Ovary (tissue), 9 donors: ENCODE results near the gene MCM5. TPM values are rescaled to one million over a fixed set of nuclear protein-coding genes. Genes with fewer than 3 reads are reported as not detected.
"Not testable (repeated sequence)": the region's sequence is repeated elsewhere in the genome, so short reads cannot be mapped to it uniquely, and the experiment has no call there.

ENCODE experiments used
- DNase-seq, 5 donors: peaks; one replicate each; pipeline ENCODE4 v3.0.0-alpha.2; 2019 to 2020
- H3K27ac ChIP-seq, 2 donors: fragments of 200-600 bp; one replicate each; pipeline versions ENCODE4 v1.5.1 to v1.8.0; 2019 to 2022
- H3K27me3 ChIP-seq: fragments of 200-600 bp; one replicate; pipeline ENCODE4 v1.8.0; 2022
- H3K36me3 ChIP-seq: fragments of 200-600 bp; sonication (generic); one replicate; pipeline ENCODE4 v1.5.1; 2019
- H3K4me1 ChIP-seq: one replicate; pipeline ENCODE4 v1.8.1; 2013; ENCODE audit warnings: mild to moderate bottlenecking, moderate library complexity; ENCODE audit not compliant: insufficient read depth
- H3K4me3 ChIP-seq: fragments of 200-600 bp; sonication (generic); one replicate; pipeline ENCODE4 v1.5.1; 2017
- H3K9me3 ChIP-seq, 2 donors: fragments of 200-600 bp in 1 of 2; sonication (generic) in 1 of 2; one replicate each; pipeline versions ENCODE4 v1.5.1 to v1.8.1; 2013 to 2019; ENCODE audit warnings: mild to moderate bottlenecking in 1 of 2, moderate library complexity in 1 of 2
- EP300 ChIP-seq: sonication (generic); formaldehyde crosslinking; IDR thresholded peaks from one replicate; pipeline ENCODE4 v1.6.1; 2017; ENCODE audit warnings: antibody characterized with exemption
- POLR2A ChIP-seq: fragments of 450-650 bp; IDR thresholded peaks from one replicate; pipeline ENCODE4 v1.6.1; 2017; ENCODE audit warnings: antibody characterized with exemption, mild to moderate bottlenecking, moderate library complexity
- WGBS, 3 donors: extraction: QIAGEN DNeasy Blood & Tissue Kit in 1 of 3; methylation state at CpG; one replicate each; pipeline versions ENCODE4 v1.1.5 to v1.1.7; 2013 to 2017; 5-methylcytosine and 5-hydroxymethylcytosine counted together
- intact Hi-C, 4 donors: fragments of 100-400 bp; cut with DNase I; formaldehyde crosslinking; loops; one replicate each; pipeline versions ENCODE4 v1.11.0 to v1.15.1; 2022 to 2023
- polyA plus RNA-seq, 2 donors: library from polyadenylated mRNA; stranded (reverse); fragments of 200-250 nt in 1 of 2; fragments of 350-450 nt in 1 of 2; fragmentation: Illumina TruSeq in 1 of 2; extraction: RNeasy Lipid Tissue Mini Kit (QIAGEN cat#74804) in 1 of 2; gene quantifications; one replicate each; pipeline ENCODE4 v1.2.3, GENCODE V29; 2013 to 2014
- total RNA-seq, 7 donors: library from RNA; depleted of rRNA in 2 of 7; stranded (reverse); fragments of >200 nt in 2 of 7; fragmentation: NEBNext Ultra II Directional in 3 of 7; extraction: Animal tissue kit (Norgen Biotek cat#: 25700) in 3 of 7; gene quantifications; one replicate each; pipeline versions ENCODE4 v1.1.0 to v1.2.4, GENCODE V29; 2016 to 2023
- TF ChIP-seq, protein P1 (sequence below), 3 donors: fragments of 450-650 bp in 2 of 3; fragments of 200-600 bp in 1 of 3; IDR thresholded peaks; one replicate each; pipeline versions ENCODE4 v1.5.1 to v1.8.0; 2016 to 2022; ENCODE audit warnings: antibody characterized with exemption in 3 of 3, mild to moderate bottlenecking in 1 of 3
- donor health status: DM: no; HTN: no; CAD: no; lungs with moderate emphysema.
- donor health status: DM: no; HTN: no; CAD: no.
- donor health status: Bipolar disorder and iron deficiency.
- donor health status: DM: yes; HTN: yes; CAD: no.
- donor health status: DM: no; HTN: no; CAD: no.
- donor health status: DM: yes; HTN: yes; CAD: no.

Gene MCM5
- total and polyA plus RNA-seq, 9 donors = 6.6 to 42.5 (median 39.1) TPM

DNA sequence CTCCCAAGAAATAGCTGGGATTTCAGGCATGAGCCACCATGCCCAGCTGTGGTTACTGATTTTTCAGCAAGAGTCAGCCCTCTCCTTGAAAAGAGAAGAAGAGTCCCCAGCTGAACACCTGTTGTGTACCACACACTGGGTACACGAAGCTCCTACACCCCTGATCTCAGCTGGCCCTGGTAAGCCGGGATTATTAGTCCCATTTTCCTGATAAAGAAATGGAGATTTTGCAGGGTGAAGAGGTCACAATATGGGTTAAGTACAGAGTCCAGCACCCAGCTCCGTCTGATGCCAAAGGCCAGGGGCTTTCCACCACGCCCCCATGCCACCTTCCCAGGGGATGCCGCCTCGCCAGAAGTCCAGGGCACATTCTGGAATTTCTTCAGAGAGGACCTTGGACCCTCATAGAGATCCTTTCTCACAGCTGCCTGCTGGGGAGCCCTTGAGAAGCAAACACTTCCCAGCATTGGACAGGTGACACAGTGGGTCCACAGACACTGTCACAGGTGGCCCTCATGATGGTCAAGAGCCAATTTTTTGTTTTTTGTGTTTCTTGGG is 38.9 kb upstream of the MCM5 start:
- no peak for DNase-seq
- H3K27ac ChIP-seq = no peak overlapping the region
- no peaks in the 10 kb centered on the region for H3K9me3 ChIP-seq
- no peaks in the 10 kb centered on the region for H3K36me3 ChIP-seq
- intact Hi-C loops = no loop called here
- no peak for TF ChIP-seq POLR2A
- TF ChIP-seq EP300 = no peak
- TF ChIP-seq, protein P1, sequence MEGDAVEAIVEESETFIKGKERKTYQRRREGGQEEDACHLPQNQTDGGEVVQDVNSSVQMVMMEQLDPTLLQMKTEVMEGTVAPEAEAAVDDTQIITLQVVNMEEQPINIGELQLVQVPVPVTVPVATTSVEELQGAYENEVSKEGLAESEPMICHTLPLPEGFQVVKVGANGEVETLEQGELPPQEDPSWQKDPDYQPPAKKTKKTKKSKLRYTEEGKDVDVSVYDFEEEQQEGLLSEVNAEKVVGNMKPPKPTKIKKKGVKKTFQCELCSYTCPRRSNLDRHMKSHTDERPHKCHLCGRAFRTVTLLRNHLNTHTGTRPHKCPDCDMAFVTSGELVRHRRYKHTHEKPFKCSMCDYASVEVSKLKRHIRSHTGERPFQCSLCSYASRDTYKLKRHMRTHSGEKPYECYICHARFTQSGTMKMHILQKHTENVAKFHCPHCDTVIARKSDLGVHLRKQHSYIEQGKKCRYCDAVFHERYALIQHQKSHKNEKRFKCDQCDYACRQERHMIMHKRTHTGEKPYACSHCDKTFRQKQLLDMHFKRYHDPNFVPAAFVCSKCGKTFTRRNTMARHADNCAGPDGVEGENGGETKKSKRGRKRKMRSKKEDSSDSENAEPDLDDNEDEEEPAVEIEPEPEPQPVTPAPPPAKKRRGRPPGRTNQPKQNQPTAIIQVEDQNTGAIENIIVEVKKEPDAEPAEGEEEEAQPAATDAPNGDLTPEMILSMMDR (IDR thresholded peaks at IDR 0.05) = no peak
- no peaks in the 10 kb centered on the region for H3K27me3 ChIP-seq
- no peak overlapping the region for H3K4me3 ChIP-seq
- WGBS, 3 donors = 57 to 76% (median 66%) methylated on average over 6 of the region's 6 CpGs
- H3K4me1 ChIP-seq = no peaks in the 10 kb centered on the region

GRCh38 chr22:35363566-35364086 is 36.3 kb upstream of the MCM5 start:
- no peak for DNase-seq
- 86 to 91% (median 91%) methylated on average over 11 of the region's 11 CpGs for WGBS, 3 donors
- H3K27ac ChIP-seq = no peak overlapping the region
- no peak overlapping the region for H3K4me3 ChIP-seq
- no peaks in the 10 kb centered on the region for H3K36me3 ChIP-seq
- intact Hi-C loops = no loop called here
- no peak for TF ChIP-seq POLR2A
- TF ChIP-seq, protein P1 (IDR thresholded peaks at IDR 0.05) = no peak
- TF ChIP-seq EP300 = no peak
- H3K27me3 ChIP-seq = no peaks in the 10 kb centered on the region
- H3K4me1 ChIP-seq = peaks cover 2% of the 10 kb centered on the region
- no peaks in the 10 kb centered on the region for H3K9me3 ChIP-seq

DNA sequence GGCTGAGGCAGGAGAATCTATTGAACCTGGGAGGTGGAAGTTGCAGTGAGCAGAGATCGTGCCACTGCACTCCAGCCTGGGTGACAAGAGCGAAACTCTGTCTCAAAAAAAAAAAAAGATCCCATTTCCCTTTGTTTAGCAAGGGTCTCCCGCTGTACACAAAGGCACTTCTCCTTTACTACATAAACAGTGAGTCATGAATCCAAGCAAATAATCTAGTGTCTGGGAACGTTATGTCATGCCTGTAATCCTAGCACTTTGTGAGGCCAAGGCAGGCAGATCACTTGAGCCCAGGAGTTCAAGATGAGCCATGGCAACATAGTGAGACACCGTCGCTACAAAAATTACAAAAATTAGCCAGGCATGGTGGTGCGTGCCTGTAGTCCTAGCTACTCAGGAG is 35.7 kb upstream of the MCM5 start:
- intact Hi-C loops, H3K27ac ChIP-seq, H3K9me3 ChIP-seq, DNase-seq, H3K4me1 ChIP-seq, H3K4me3 ChIP-seq, H3K27me3 ChIP-seq, H3K36me3 ChIP-seq: not testable (repeated sequence)
- 62 to 68% (median 67%) methylated on average over 7 of the region's 7 CpGs for WGBS, 3 donors

DNA sequence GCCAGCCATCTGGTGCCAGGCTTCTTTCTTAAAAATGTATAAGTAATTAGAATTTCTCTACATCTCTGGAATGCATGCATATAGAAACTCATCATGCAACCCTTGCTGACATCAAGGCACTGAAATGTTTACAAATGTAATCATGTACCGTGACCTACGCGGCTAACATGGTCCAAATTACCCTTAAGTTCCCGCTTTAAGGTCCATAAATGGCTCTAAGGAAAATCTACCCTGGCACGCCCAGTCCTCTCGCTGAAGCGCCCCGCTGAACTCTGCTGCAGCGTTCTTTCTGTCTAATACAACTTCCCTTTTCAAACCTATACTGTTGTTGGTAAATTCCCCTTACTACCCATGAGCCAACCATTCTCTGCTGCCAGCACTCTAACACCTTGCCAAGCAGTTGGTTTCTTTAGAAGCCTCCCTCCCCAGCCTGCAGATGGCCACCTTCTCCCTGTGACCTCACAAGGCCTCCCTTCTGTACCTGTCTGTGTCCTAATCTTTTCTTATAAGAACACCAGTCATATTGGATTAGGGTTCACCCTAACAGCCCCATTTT is 32.5 kb upstream of the MCM5 start:
- Histone ChIP-seq H3K4me3 (no peak overlapping the region), H3K9me3 (no peaks in the 10 kb centered on the region), H3K27me3 (no peaks in the 10 kb centered on the region), H3K36me3 (no peaks in the 10 kb centered on the region), H3K4me1 (peaks cover 10% of the 10 kb centered on the region), H3K27ac (no peak overlapping the region)
- intact Hi-C loops = no loop called here
- WGBS, 3 donors = 78 to 94% (median 92%) methylated on average over 9 of the region's 9 CpGs
- DNase-seq = no peak
- TF ChIP-seq, protein P1 (IDR thresholded peaks at IDR 0.05) = no peak
- no peak for TF ChIP-seq EP300
- no peak for TF ChIP-seq POLR2A

- Histone ChIP-seq H3K36me3 (no peaks in the 10 kb centered on the region), H3K27me3 (no peaks in the 10 kb centered on the region), H3K4me3 (no peak overlapping the region), H3K4me1 (peaks cover 10% of the 10 kb centered on the region), H3K9me3 (no peaks in the 10 kb centered on the region), H3K27ac (no peak overlapping the region)
- no peak for DNase-seq
- 80 to 85% (median 84%) methylated on average over 6 of the region's 6 CpGs for WGBS, 3 donors
- intact Hi-C loops = no loop called here
- TF ChIP-seq POLR2A = no peak
- TF ChIP-seq EP300 = no peak
- TF ChIP-seq, protein P1 (IDR thresholded peaks at IDR 0.05) = no peak
These were observed 31.6 kb upstream of the MCM5 start for GRCh38 chr22:35368386-35368785.
